Astrocyte of the spinal cord (primary cell): ENCODE measurements around the gene EVA1A.
A peak's percentile ranks its signal among the peaks of the same experiment; 100 is the strongest.

Experiments
- DNase-seq: peaks from one replicate; pipeline ENCODE4 v3.0.0; 2011; ENCODE audit warnings: low read depth, low spot score
- H3K4me3 ChIP-seq: 2 replicates; pipeline ENCODE4 v1.5.1; 2011; ENCODE audit warnings: low read depth, mild to moderate bottlenecking, low read length, moderate library complexity
- CTCF ChIP-seq: IDR thresholded peaks from 2 replicates; pipeline ENCODE4 v1.5.1; 2012; ENCODE audit warnings: low read depth, mild to moderate bottlenecking, low read length, inconsistent platforms
- in situ Hi-C: cut with HindIII; loops from 2 replicates; pipeline ENCODE4 v1.10.0; 2017; ENCODE audit warnings: low sequenced_read_pairs

EVA1A gene

GRCh38 chr2:75466708-75467311 lies 93.9 kb downstream of the EVA1A start:
- H3K4me3 ChIP-seq: no peak overlapping the region
- in situ Hi-C loops: no loop called here
- TF ChIP-seq CTCF: peak; percentile 62
- peak; percentile 28 for DNase-seq

GRCh38 chr2:75465317-75465984 lies 95.3 kb downstream of the EVA1A start:
- in situ Hi-C loops: no loop called here
- H3K4me3 ChIP-seq: no peak overlapping the region
- peak; percentile 57 for DNase-seq
- peak; percentile 80 for TF ChIP-seq CTCF

GRCh38 chr2:75464348-75464946 lies 96.3 kb downstream of the EVA1A start:
- peak; percentile 87 for TF ChIP-seq CTCF
- in situ Hi-C loops: no loop called here
- no peak overlapping the region for H3K4me3 ChIP-seq
- peak; percentile 59 for DNase-seq

DNA sequence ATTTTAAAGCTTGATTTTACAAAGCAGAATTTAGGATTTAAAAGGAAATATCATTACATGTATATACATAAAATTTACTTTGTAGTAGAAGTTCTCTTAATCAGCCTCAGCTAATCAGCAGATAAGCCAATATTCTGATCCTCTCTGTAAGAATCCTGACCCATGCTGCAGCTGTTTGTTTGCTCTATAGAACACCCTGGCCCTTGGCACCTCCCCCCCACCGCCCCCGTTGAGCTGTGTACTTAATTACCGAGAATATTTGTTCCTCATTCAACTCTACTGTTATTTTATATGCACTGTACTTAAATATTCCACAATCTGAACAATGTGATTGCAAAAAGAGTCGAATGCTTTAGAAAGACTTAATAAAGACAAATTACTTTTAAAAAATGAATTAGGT lies 98.0 kb downstream of the EVA1A start:
- no peak overlapping the region for H3K4me3 ChIP-seq
- in situ Hi-C loops: no loop called here
- DNase-seq: no peak
- TF ChIP-seq CTCF: no peak

DNA sequence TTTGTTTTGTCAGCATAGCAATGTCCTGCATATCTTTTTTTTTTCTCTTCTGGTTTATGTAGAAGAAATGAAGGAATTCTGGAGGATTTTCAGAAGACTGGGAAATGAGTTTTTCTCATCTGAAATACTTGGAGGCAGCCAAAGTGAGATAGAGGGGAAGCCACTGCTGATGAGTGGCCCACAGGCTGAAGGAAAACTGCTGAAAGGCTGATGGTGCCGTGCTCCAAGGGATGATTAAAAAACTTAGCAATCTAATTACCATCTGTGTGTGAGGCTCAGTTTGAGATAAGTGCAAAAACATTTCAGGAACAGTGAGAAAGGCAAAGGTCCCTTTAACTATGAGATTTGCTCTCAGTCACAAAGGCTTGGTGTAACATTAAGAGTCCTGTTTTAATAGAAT lies 98.5 kb downstream of the EVA1A start:
- in situ Hi-C loops: no loop called here
- TF ChIP-seq CTCF: no peak
- DNase-seq: no peak
- no peak overlapping the region for H3K4me3 ChIP-seq

- no peak overlapping the region for H3K4me3 ChIP-seq
- DNase-seq: no peak
- in situ Hi-C loops: no loop called here
- TF ChIP-seq CTCF: no peak
These were observed 100.1 kb downstream of the EVA1A start for GRCh38 chr2:75460630-75461029.
